Stimulated activated CD4-positive, alpha-beta T cell treated with anti-CD3 and anti-CD28 coated beads, Interleukin-4, amount 100 ng/mL, for 24 hours (primary cell): ENCODE measurements around the gene TMEM132D.

ENCODE experiments used
- DNase-seq: peaks from one replicate; pipeline ENCODE4 v3.0.0-alpha.2; 2020

Gene TMEM132D

GRCh38 chr12:129409281-129409680 is 494.5 kb downstream of the TMEM132D start:
- no peak for DNase-seq

- no peak for DNase-seq
Observed at GRCh38 chr12:129404556-129404955, 499.3 kb downstream of the TMEM132D start.

- no peak for DNase-seq
Observed at GRCh38 chr12:129401572-129401971, 502.3 kb downstream of the TMEM132D start.

- DNase-seq, result no peak
Observed at GRCh38 chr12:129394177-129394825, 509.5 kb downstream of the TMEM132D start.

- DNase-seq, result no peak
Observed at GRCh38 chr12:129393357-129393937, 510.4 kb downstream of the TMEM132D start.

- DNase-seq, result no peak
Observed at GRCh38 chr12:129385637-129385990, 518.2 kb downstream of the TMEM132D start.

GRCh38 chr12:129383956-129384355 is 519.9 kb downstream of the TMEM132D start:
- DNase-seq, result no peak

- DNase-seq, result no peak
Observed at GRCh38 chr12:129381715-129382114, 522.1 kb downstream of the TMEM132D start.

- DNase-seq, result no peak
Observed at GRCh38 chr12:129379076-129379804, 524.6 kb downstream of the TMEM132D start.

GRCh38 chr12:129378496-129378895 is 525.3 kb downstream of the TMEM132D start:
- DNase-seq, result no peak

- DNase-seq, result no peak
Observed at GRCh38 chr12:129373746-129374145, 530.1 kb downstream of the TMEM132D start.

GRCh38 chr12:129372876-129373275 is 530.9 kb downstream of the TMEM132D start:
- no peak for DNase-seq

GRCh38 chr12:129372348-129372747 is 531.5 kb downstream of the TMEM132D start:
- DNase-seq, result no peak

GRCh38 chr12:129371268-129371667 is 532.6 kb downstream of the TMEM132D start:
- no peak for DNase-seq

GRCh38 chr12:129366656-129367055 is 537.2 kb downstream of the TMEM132D start:
- DNase-seq, result no peak

GRCh38 chr12:129363041-129363440 is 540.8 kb downstream of the TMEM132D start:
- DNase-seq, result no peak

GRCh38 chr12:129357233-129357632 is 546.6 kb downstream of the TMEM132D start:
- DNase-seq, result no peak

GRCh38 chr12:129351481-129351880 is 552.3 kb downstream of the TMEM132D start:
- DNase-seq, result no peak

- no peak for DNase-seq
Observed at GRCh38 chr12:129339336-129339735, 564.5 kb downstream of the TMEM132D start.

GRCh38 chr12:129337413-129337812 is 566.4 kb downstream of the TMEM132D start:
- no peak for DNase-seq

GRCh38 chr12:129335773-129336172 is 568.1 kb downstream of the TMEM132D start:
- no peak for DNase-seq

- no peak for DNase-seq
Observed at GRCh38 chr12:129332286-129332685, 571.5 kb downstream of the TMEM132D start.

GRCh38 chr12:129331356-129332085 is 572.3 kb downstream of the TMEM132D start:
- DNase-seq, result no peak

- DNase-seq, result no peak
Observed at GRCh38 chr12:129328235-129328634, 575.6 kb downstream of the TMEM132D start.
